Measurements from ENCODE around the gene DOCK3.
A peak's percentile ranks its signal among the peaks of the same experiment; 100 is the strongest.

DOCK3 gene, protein sequence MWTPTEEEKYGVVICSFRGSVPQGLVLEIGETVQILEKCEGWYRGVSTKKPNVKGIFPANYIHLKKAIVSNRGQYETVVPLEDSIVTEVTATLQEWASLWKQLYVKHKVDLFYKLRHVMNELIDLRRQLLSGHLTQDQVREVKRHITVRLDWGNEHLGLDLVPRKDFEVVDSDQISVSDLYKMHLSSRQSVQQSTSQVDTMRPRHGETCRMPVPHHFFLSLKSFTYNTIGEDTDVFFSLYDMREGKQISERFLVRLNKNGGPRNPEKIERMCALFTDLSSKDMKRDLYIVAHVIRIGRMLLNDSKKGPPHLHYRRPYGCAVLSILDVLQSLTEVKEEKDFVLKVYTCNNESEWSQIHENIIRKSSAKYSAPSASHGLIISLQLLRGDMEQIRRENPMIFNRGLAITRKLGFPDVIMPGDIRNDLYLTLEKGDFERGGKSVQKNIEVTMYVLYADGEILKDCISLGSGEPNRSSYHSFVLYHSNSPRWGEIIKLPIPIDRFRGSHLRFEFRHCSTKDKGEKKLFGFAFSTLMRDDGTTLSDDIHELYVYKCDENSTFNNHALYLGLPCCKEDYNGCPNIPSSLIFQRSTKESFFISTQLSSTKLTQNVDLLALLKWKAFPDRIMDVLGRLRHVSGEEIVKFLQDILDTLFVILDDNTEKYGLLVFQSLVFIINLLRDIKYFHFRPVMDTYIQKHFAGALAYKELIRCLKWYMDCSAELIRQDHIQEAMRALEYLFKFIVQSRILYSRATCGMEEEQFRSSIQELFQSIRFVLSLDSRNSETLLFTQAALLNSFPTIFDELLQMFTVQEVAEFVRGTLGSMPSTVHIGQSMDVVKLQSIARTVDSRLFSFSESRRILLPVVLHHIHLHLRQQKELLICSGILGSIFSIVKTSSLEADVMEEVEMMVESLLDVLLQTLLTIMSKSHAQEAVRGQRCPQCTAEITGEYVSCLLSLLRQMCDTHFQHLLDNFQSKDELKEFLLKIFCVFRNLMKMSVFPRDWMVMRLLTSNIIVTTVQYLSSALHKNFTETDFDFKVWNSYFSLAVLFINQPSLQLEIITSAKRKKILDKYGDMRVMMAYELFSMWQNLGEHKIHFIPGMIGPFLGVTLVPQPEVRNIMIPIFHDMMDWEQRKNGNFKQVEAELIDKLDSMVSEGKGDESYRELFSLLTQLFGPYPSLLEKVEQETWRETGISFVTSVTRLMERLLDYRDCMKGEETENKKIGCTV (N-terminal part only)

GRCh38 chr3:50674349-50675178 lies at the start of gene DOCK3:
DOCK3 (plus strand) TSS chr3:50674927; CDS start chr3:50675264, 337 bp downstream.
- intact Hi-C loops (cut with DNase I) = loop anchor here (5.0 kb wide), 1 partner anchor 52 kb away; no protein-coding TSS in a partner anchor

DNA sequence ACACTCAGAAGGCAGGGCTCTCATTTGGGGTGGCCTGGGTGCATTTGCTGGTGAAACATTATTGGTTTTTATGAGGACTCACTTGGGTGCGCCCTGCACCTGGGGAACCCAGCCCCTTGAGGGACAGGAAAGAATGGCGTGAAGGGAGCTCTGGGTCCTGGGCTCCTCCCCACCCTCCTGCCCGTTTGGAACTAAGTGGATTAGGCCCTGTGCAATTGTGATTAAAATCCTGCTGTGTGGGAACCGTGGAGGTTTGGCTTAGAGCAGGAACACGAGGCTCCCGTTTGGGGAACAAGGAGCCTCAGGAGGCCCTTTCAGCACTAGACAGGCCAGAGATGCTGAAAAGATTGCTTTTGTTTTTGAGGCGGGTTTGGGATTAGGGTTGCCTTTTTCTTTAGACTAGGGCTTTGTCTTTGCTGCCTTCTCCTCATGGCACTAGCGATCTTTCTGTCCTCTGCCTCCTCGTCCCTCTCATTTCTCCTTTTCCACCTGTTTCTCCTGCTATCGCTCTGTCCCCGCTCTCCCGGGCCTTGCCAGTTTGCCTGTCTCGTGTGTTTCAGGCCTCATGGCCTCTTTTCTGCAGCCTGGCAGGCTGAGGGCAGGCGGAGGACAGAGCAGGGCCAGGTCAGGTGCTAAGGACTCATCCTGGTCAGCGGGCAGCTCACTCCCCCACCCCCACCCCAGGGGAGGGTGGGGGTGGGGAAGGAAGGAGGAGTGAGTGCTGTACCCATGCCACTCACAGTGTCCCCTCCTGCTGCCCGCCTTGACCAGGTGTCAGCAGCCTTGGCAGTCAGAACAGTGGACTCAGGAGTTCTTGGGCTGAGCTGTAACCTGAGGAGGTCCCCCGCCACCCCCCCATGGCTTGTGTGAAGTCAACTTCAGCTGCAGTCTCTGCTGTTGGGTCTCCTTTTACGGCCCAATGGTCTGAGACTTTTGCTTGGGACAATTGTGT lies 49.2 kb upstream of the DOCK3 start:
- DNase-seq = no peak
- intact Hi-C loops (cut with DNase I) = no loop called here

More at GRCh38 chr3:50674349-50675178, at the start of gene DOCK3:
- peak; percentile 23 to 94 (median 59) for DNase-seq

GRCh38 chr3:50626401-50626800 lies 48.3 kb upstream of the DOCK3 start:
- intact Hi-C loops (cut with DNase I) = no loop called here
- no peak for DNase-seq

DNA sequence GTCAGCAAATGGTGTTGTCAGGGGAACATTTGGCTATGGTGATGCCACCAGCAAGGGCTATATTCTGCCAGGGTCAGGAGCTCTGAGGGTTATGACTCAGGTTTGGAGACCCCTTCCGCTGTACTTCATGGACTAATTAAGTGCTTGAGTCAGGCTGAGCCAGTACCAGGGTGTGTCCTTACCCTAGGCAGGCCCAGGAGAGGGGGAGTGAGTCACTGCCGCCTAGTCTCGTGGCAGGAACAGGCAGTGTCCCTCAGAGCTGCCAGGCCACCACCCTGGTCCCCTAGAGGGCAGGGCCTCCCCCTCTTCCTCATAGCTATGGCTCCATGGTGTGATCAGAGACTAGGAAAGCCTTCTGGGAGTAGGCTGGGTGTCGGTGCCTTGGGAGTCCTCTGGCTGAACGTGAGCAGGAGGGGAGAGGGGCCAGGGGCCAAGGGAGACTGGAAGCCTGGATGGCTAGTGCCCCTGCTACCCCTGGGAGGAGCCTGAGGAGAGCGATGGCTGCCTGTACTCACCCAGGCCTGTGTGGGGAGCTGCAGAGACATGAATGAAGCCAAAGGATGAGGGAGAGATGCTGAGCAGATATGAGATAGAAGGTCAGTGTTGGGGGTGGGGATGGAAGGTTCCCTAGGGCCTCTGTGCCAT lies 47.2 kb upstream of the DOCK3 start:
- DNase-seq = peak in 7 of 10 donors; percentile 35 to 92 (median 52)

GRCh38 chr3:50628601-50629000 lies 46.1 kb upstream of the DOCK3 start:
- DNase-seq = no peak
- intact Hi-C loops (cut with DNase I) = no loop called here

More for the DNA sequence above, 47.2 kb upstream of the DOCK3 start:
- intact Hi-C loops (cut with DNase I) = no loop called here

DNA sequence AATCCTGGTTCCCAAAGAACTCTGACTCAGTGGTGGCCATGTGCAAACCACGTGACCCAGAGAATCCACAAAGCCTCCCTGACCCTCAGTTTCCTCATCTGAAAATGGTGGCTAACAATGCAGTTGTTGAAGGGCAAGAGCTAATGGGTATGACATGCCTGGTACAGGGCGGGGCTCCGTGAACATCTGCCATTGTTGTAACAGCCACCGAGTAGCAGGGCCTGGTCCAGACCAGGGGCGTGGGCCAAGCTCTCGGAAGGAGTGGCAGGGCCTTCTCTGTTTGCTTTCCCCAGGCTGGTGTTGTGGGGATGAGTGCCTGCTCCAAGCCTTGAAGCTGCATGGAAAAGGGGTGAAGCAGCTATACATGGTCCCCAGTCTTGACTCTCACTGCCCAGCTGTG lies 44.3 kb upstream of the DOCK3 start:
- intact Hi-C loops (cut with DNase I) = no loop called here
- no peak for DNase-seq

- intact Hi-C loops (cut with DNase I) = no loop called here
- no peak for DNase-seq
Measured at GRCh38 chr3:50630877-50631276, 43.9 kb upstream of the DOCK3 start.

DNA sequence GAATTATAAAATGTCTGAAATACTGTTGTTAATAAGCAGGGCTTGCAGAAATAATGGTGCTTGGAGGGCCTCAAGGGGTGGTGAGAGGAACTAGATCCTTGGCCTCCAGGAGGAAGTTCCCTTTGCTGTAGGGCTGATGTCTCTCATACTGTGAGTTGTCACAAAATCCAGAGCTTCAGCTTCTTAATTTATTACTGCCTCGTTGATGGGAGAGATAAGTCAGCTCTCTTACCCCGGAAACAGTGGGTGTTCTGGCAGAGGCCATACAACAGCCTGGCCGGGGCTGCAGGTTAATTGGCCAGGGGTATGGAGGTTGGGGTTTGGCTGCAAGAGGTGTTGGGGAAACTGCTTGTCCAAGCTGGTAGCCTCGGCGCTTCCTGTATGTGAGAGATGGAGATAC lies 42.3 kb upstream of the DOCK3 start:
- intact Hi-C loops (cut with DNase I) = no loop called here
- no peak for DNase-seq

DNA sequence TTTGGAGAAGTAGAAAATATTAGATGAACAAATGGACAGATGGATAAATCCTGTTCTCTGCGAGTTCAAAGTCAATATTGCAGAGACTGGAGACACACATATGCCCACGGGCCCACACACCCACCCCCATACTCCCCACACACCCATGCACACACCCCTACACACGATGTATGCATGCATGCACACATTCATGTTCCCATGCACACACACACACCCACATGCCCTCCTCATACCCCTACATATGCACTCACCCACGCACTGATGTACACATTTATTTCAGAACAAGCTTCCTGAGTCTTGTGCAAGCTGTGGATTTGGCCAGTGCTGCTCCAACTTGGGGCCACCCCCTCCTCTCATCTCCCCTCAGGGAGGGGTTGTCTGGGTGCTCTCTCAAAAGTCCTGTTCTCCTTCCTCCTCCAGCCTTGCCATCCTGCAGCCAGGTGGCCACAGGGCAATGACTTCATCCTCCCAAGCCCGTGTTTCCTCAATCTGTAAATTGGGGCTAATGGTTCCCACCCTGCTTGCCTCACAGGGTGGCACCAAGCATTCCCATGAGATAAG lies 41.4 kb upstream of the DOCK3 start:
- intact Hi-C loops (cut with DNase I) = no loop called here
- no peak for DNase-seq

- no peak for DNase-seq
- intact Hi-C loops (cut with DNase I) = no loop called here
Measured at GRCh38 chr3:50635066-50635465, 39.7 kb upstream of the DOCK3 start.

- no peak for DNase-seq
- intact Hi-C loops (cut with DNase I) = no loop called here
Measured at GRCh38 chr3:50637011-50637410, 37.7 kb upstream of the DOCK3 start.

- intact Hi-C loops (cut with DNase I) = no loop called here
- no peak for DNase-seq
Measured at GRCh38 chr3:50637945-50638344, 36.8 kb upstream of the DOCK3 start.

DNA sequence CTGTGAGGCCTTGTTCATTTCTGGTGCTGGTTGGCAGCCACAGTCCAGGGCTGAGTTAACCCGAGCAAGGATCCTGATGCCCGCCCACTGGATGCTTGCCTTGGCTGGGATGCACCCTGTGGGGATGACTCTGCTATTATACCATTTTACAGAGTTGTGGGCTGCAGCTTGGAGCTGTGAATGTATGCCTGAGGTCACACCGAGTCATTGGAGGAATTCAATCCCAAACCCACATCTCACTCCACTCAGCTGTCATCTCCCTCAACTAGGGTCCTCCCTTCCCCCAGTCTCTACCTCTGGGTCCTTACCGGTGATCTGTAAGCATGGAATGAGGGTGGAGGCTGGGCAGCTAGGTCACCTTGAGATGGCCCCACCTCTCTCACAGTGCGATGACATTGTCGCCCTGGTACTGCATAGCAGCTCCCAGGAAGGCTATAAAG lies 35.7 kb upstream of the DOCK3 start:
- no peak for DNase-seq
- intact Hi-C loops (cut with DNase I) = no loop called here

DNA sequence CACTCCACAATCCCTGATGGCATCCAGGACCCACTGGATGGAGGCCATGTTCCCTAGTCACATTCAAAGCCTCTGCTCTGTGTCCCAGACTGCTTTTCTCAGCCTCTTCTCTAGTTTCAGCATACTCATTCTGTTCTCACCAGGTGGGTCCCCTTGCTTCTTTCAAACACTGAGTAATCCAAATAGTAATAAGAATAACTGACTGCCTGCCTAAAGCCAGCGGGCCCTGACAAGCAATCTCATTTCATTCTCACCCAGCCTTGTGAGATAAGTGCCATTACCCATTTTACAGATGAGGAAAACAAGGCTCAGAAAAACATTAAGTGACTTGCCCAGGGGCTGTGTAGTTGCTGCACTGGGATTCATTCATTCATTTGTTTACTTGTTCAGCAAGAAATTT lies 32.3 kb upstream of the DOCK3 start:
- DNase-seq = no peak
- intact Hi-C loops (cut with DNase I) = no loop called here

DNA sequence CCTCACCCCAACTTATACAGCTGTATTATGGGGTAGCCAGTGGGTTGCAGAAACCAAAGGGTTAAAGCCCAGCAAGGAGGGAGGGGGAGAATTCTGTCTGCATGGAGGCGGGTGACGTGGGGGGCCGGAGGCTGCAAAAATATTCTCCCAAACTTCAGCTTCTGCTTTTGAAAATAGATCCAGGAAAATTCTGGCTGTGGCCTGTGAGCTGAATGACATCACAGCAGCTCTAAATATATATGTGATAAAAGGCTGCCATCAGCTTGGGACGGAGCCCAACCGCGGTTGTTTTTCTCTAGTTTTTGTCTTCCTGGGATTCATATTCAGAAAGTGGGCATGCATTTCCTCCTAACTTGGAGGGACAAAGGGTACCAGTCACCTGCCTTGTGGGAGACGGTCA lies 30.2 kb upstream of the DOCK3 start:
- DNase-seq = peak in 8 of 10 donors; percentile 42 to 93 (median 62)
- intact Hi-C loops (cut with DNase I) = no loop called here

DNA sequence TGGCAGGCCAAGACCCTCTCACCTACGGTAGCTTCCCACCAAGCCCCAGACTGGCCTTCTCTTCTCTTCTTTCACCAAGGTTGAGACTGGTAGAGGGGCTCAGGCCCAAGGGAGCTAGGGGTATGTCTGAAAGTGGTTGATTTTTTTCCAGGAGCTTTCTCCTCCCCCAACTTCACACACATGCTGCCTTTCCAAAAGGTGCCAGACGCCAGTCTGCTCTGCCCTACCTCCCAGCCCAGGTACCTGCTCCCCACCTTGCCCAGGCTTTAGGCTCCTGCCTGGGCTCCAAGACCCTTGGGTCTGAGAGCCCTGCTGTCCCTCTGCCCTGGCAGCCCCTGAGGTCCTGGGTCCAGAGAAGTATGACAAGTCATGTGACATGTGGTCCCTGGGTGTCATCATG lies 29.3 kb upstream of the DOCK3 start:
- intact Hi-C loops (cut with DNase I) = no loop called here
- peak in 1 of 10 donors; percentile 22 for DNase-seq

GRCh38 chr3:50648313-50648712 lies 26.4 kb upstream of the DOCK3 start:
- DNase-seq = peak in 4 of 10 donors; percentile 31 to 92 (median 48)
- intact Hi-C loops (cut with DNase I) = no loop called here

DNA sequence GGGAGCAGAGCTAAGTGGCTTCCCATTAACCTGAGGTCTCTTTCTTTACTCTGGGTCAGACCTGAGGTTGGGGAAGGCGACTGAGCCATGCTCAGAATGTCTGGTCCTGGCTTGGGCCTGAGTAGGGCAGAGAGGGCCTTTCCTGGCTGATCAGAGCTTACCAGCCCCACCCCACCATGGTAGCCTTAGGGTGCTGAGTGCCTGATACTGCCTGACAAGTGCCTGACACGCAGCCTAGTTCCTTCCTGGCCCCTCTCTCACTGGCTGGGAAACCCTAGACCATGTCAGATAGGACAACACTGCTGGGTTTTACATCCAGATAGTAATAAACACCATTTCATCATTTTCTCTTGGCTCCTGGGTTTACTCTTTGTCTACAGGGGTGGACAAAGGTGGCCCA lies 25.8 kb upstream of the DOCK3 start:
- no peak for DNase-seq
- intact Hi-C loops (cut with DNase I) = no loop called here

Data from posterior cingulate gyrus (tissue), 11 donors.